H1 (cell line): ENCODE measurements around the gene KRTAP4-7. TPM values are rescaled to one million over a fixed set of nuclear protein-coding genes. Genes with fewer than 3 reads are reported as not detected.

Experiments used
- CTCF ChIA-PET: fragments of 300-600 bp; sonication (Branson Sonifier 250); formaldehyde crosslinking; loops from one replicate; lab custom pipeline; 2021; ENCODE audit not compliant: partially characterized antibody; lab: Charles Lee
- POLR2A ChIA-PET: fragments of 300-600 bp; sonication (Branson Sonifier 250); formaldehyde crosslinking; loops from one replicate; lab custom pipeline; 2021; ENCODE audit warnings: inconsistent platforms; ENCODE audit not compliant: partially characterized antibody; lab: Charles Lee
- DNase-seq, 2 experiments: peaks; one replicate each; pipeline versions ENCODE4 v3.0.0 to v3.0.0-alpha.2; 2010 to 2022; ENCODE audit warnings: low spot score in 2 of 2, low read depth in 1 of 2, mixed read lengths in 1 of 2
- FAIRE-seq: peaks from 2 replicates; lab custom pipeline; 2011; peaks lifted over from hg19 to GRCh38; lab: Jason Lieb, UNC
- H2AFZ ChIP-seq: 2 replicates; pipeline ENCODE4 v1.8.1; 2012; ENCODE audit warnings: low read length, inconsistent platforms
- H2AK5ac ChIP-seq: 2 replicates; pipeline ENCODE4 v1.6.1; 2013; ENCODE audit warnings: low read depth, low read length
- H2BK120ac ChIP-seq: replicated peaks from 2 replicates; pipeline ENCODE3; 2013; ENCODE audit warnings: low read depth, low read length, inconsistent platforms
- H2BK12ac ChIP-seq: 2 replicates; pipeline ENCODE4 v1.6.1; 2013; ENCODE audit warnings: low read depth, low read length
- H2BK15ac ChIP-seq: 2 replicates; pipeline ENCODE4 v1.6.1; 2013; ENCODE audit warnings: low read length
- H2BK20ac ChIP-seq: 2 replicates; pipeline ENCODE4 v1.6.1; 2013; ENCODE audit warnings: low read length
- H2BK5ac ChIP-seq: 2 replicates; pipeline ENCODE4 v1.6.1; 2013; ENCODE audit warnings: low read depth, low read length
- H3K14ac ChIP-seq: 2 replicates; pipeline ENCODE4 v1.6.1; 2013; ENCODE audit warnings: inconsistent platforms; ENCODE audit not compliant: insufficient read length
- H3K18ac ChIP-seq: 2 replicates; pipeline ENCODE4 v1.6.1; 2013; ENCODE audit warnings: low read length; ENCODE audit errors: extremely low read depth
- H3K23ac ChIP-seq: 2 replicates; pipeline ENCODE4 v1.6.1; 2013; ENCODE audit warnings: inconsistent platforms; ENCODE audit not compliant: insufficient read length
- H3K23me2 ChIP-seq: 2 replicates; pipeline ENCODE4 v1.6.1; 2013; ENCODE audit warnings: low read depth, low read length
- H3K27ac ChIP-seq: 2 replicates; pipeline ENCODE4 v1.6.1; 2011; ENCODE audit warnings: low read depth, low read length, inconsistent platforms
- H3K27me3 ChIP-seq, 4 experiments: replicated peaks in 1 of 4; 1 replicate in 1 of 4; 2 replicates in 3 of 4; pipeline versions ENCODE4 v1.6.1 to v1.8.1; 2011 to 2013; ENCODE audit warnings: low read length in 3 of 4, mild to moderate bottlenecking in 3 of 4, inconsistent platforms in 2 of 4, mixed read lengths in 2 of 4, moderate library complexity in 1 of 4; ENCODE audit not compliant: control insufficient read depth in 3 of 4, insufficient read depth in 3 of 4; ENCODE audit errors: extremely low read depth in 1 of 4
- H3K36me3 ChIP-seq, 4 experiments: 2 replicates each; pipeline versions ENCODE4 v1.6.1 to v1.8.1; 2011 to 2013; ENCODE audit warnings: mild to moderate bottlenecking in 4 of 4, low read length in 3 of 4, moderate library complexity in 2 of 4, control low read depth in 1 of 4, inconsistent platforms in 1 of 4; ENCODE audit not compliant: insufficient read depth in 4 of 4, control insufficient read depth in 2 of 4
- H3K4ac ChIP-seq: replicated peaks from 2 replicates; pipeline ENCODE3; 2013; ENCODE audit warnings: low read length, low read depth, mixed read lengths, inconsistent platforms; ENCODE audit not compliant: insufficient read length
- H3K4me1 ChIP-seq, 4 experiments: replicated peaks in 1 of 4; 1 replicate in 1 of 4; 2 replicates in 3 of 4; pipeline versions ENCODE4 v1.6.1 to v1.8.1; 2011 to 2013; ENCODE audit warnings: low read length in 3 of 4, inconsistent platforms in 2 of 4, mixed read lengths in 1 of 4; ENCODE audit not compliant: insufficient read depth in 4 of 4, control insufficient read depth in 3 of 4
- H3K4me2 ChIP-seq, 2 experiments: 2 replicates each; pipeline versions ENCODE4 v1.6.1 to v1.8.1; 2011 to 2013; ENCODE audit warnings: low read depth in 2 of 2, low read length in 2 of 2, control low read depth in 1 of 2, inconsistent platforms in 1 of 2, mild to moderate bottlenecking in 1 of 2; ENCODE audit not compliant: insufficient read depth in 1 of 2
- H3K4me3 ChIP-seq, 4 experiments: fragments of 200-600, 300-600 bp in 1 of 4; sonication (generic), shearing (Covaris generic), sonication (Bioruptor Twin) in 1 of 4; 2 replicates each; pipeline versions ENCODE4 v1.5.1 to v1.8.1; 2011 to 2016; ENCODE audit warnings: low read length in 4 of 4, low read depth in 3 of 4, control low read depth in 2 of 4, inconsistent platforms in 2 of 4, mild to moderate bottlenecking in 2 of 4, mixed read lengths in 1 of 4, moderate library complexity in 1 of 4; ENCODE audit not compliant: insufficient read depth in 2 of 4; ENCODE audit errors: extremely low read depth in 1 of 4
- H3K56ac ChIP-seq: replicated peaks from 2 replicates; pipeline ENCODE3; 2013; ENCODE audit warnings: low read depth, mild to moderate bottlenecking, mixed read lengths, low read length, inconsistent platforms; ENCODE audit not compliant: insufficient read length
- H3K79me1 ChIP-seq: 2 replicates; pipeline ENCODE4 v1.6.1; 2013; ENCODE audit warnings: low read depth, low read length, control low read depth
- H3K79me2 ChIP-seq, 2 experiments: 2 replicates each; pipeline versions ENCODE4 v1.6.1 to v1.8.1; 2012 to 2013; ENCODE audit warnings: low read length in 2 of 2, mild to moderate bottlenecking in 2 of 2, inconsistent platforms in 1 of 2; ENCODE audit not compliant: insufficient read depth in 2 of 2, control insufficient read depth in 1 of 2
- H3K9ac ChIP-seq, 4 experiments: replicated peaks in 1 of 4; 1 replicate in 1 of 4; 2 replicates in 3 of 4; pipeline versions ENCODE4 v1.6.1 to v1.8.1; 2011 to 2013; ENCODE audit warnings: low read depth in 3 of 4, low read length in 3 of 4, control low read depth in 2 of 4, mild to moderate bottlenecking in 2 of 4, moderate library complexity in 2 of 4, inconsistent platforms in 1 of 4; ENCODE audit errors: extremely low read depth in 1 of 4
- H3K9me3 ChIP-seq, 2 experiments: 2 replicates each; pipeline versions ENCODE4 v1.6.1 to v1.8.1; 2012 to 2013; ENCODE audit warnings: mild to moderate bottlenecking in 2 of 2, moderate library complexity in 2 of 2, control low read depth in 1 of 2, inconsistent platforms in 1 of 2, low read depth in 1 of 2, low read length in 1 of 2, mixed read lengths in 1 of 2; ENCODE audit not compliant: insufficient read depth in 2 of 2
- H4K20me1 ChIP-seq, 2 experiments: replicated peaks in 1 of 2; 2 replicates each; pipeline versions ENCODE3 to v1.8.1; 2011 to 2013; ENCODE audit warnings: inconsistent platforms in 2 of 2, low read length in 2 of 2, mild to moderate bottlenecking in 1 of 2; ENCODE audit not compliant: insufficient read depth in 2 of 2, control insufficient read depth in 1 of 2
- H4K5ac ChIP-seq: 2 replicates; pipeline ENCODE4 v1.6.1; 2013; ENCODE audit warnings: low read length, low read depth, mixed read lengths, inconsistent platforms; ENCODE audit not compliant: insufficient read length
- H4K8ac ChIP-seq: 2 replicates; pipeline ENCODE4 v1.8.0; 2013; ENCODE audit warnings: mild to moderate bottlenecking, moderate library complexity, low read length, inconsistent platforms; ENCODE audit not compliant: insufficient read depth; ENCODE audit errors: extremely low read depth
- H4K91ac ChIP-seq: replicated peaks from 2 replicates; pipeline ENCODE3; 2013; ENCODE audit warnings: low read length, mixed read lengths, inconsistent platforms; ENCODE audit not compliant: insufficient read length
- EP300 ChIP-seq, 2 experiments: IDR thresholded peaks; 1 replicate in 1 of 2; 2 replicates in 1 of 2; pipeline ENCODE4 v1.6.1; 2011 to 2012; ENCODE audit warnings: low read depth in 2 of 2, low read length in 2 of 2, mild to moderate bottlenecking in 2 of 2, borderline replicate concordance in 1 of 2, inconsistent platforms in 1 of 2, moderate library complexity in 1 of 2
- SUZ12 ChIP-seq: fragments of 200-600 bp; sonication (generic); IDR thresholded peaks from 2 replicates; pipeline ENCODE4 v1.6.1; 2012; ENCODE audit warnings: mild to moderate bottlenecking, inconsistent platforms, low read length, moderate library complexity, mixed read lengths
- WGBS, 2 experiments: shearing (Covaris generic) in 1 of 2; methylation state at CpG; one replicate each; pipeline versions ENCODE4 v1.1.6 to v1.1.7; 2013 to 2015; ENCODE audit warnings: low lambda C conversion rate in 2 of 2, mixed read lengths in 2 of 2, inconsistent platforms in 1 of 2, low coverage in 1 of 2, missing lambda C conversion rate in 1 of 2; ENCODE audit not compliant: insufficient replicate concordance in 2 of 2, insufficient coverage in 1 of 2, insufficient read length in 1 of 2; ENCODE audit errors: extremely low coverage in 1 of 2, missing lambda C conversion rate in 1 of 2; 5-methylcytosine and 5-hydroxymethylcytosine counted together
- polyA plus RNA-seq, 7 experiments: library from polyadenylated mRNA; depleted of rRNA in 3 of 7; stranded (reverse) in 5 of 7; unstranded in 2 of 7; fragments of >200 nt in 5 of 7; fragments of 200-250 nt in 2 of 7; gene quantifications; 1 replicate in 5 of 7; 2 replicates in 1 of 7; 4 replicates in 1 of 7; pipeline versions ENCODE4 v1.2.1 to v1.2.3, GENCODE V29; 2011 to 2013; ENCODE audit warnings: missing spikeins in 2 of 7, mixed read lengths in 2 of 7
- total RNA-seq: library from RNA; stranded (reverse); fragmentation: NEBNext Ultra II Directional; extraction: Animal tissue kit (Norgen Biotek cat#: 25700); gene quantifications from 2 replicates; pipeline ENCODE4 v1.2.1, GENCODE V29; 2021

The KRTAP4-7 gene
- total and polyA plus RNA-seq, 2 of the 8 experiments (the other 6 are each of a cell fraction or from before 2014, with no cell fraction given) = not detected

DNA sequence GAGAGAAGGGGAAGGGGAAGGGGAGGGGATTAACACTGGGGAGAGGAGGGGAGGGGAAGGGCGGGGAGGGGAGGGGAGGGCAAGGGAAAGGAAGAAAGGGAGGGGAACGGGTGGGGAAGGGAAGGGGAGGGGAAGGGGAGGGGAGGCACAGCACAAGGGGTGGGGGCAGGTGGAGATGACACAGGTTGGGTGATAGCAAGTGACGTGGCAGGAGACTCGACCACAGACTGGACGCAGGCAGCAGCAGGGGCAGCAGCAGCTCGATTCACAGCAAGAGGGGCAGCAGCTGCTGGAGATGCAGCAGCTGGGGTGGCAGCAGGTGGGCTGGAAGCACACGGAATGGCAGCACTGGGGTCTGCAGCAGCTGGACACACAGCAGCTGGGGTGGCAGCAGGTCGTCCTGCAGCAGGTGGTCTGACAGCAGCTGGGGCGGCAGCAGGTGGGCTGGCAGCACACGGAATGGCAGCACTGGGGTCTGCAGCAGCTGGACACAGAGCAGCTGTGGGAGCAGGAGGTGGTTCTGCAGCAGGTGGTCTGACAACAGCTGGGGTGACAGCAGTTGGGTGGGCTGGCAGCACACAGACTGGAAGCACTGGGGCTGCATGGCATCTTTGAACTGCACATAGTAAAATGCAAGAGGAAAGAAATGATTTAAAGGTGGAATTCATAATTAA, 17.8 kb downstream of the KRTAP4-7 start, which contains the start of gene KRTAP4-16:
Gene KRTAP4-16, minus strand, starts transcription at position 624 of the 674 bp plus-strand sequence. Its CDS starts 0 bp downstream, at position 624.
- H3K79me1 ChIP-seq = no peaks in the 10 kb centered on the region
- no peak within 1 kb of the TSS for H3K27ac ChIP-seq
- no peak within 1 kb of the TSS for H2AFZ ChIP-seq
- no peaks in the 10 kb centered on the region for H3K27me3 ChIP-seq
- CTCF ChIA-PET = no interaction called here
- DNase-seq (no peak), FAIRE-seq (no peak)
- POLR2A ChIA-PET = no interaction called here
- H3K23ac ChIP-seq = no peak within 1 kb of the TSS
- no peaks in the 10 kb centered on the region for H3K36me3 ChIP-seq
- H3K14ac ChIP-seq = no peak within 1 kb of the TSS
- WGBS, 2 experiments = 80% methylated on average over 4 of the region's 10 CpGs; no CpG with 5 or more reads in 1 of the 2 experiments
- H2BK12ac ChIP-seq = no peak within 1 kb of the TSS
- H3K4me1 ChIP-seq = peaks cover 0 to 4% (median under 1%) of the 10 kb centered on the region in 4 experiments; a peak in 3 of 7 replicates
- H3K4me2 ChIP-seq = no peak within 1 kb of the TSS; a peak in 1 of 4 replicates
- no peak within 1 kb of the TSS for H2BK15ac ChIP-seq
- no peak within 1 kb of the TSS for H2AK5ac ChIP-seq
- no peak within 1 kb of the TSS for H4K8ac ChIP-seq
- no peak within 1 kb of the TSS for H3K4me3 ChIP-seq
- H3K9ac ChIP-seq = no peak within 1 kb of the TSS
- H2BK20ac ChIP-seq = no peak within 1 kb of the TSS
- no peaks in the 10 kb centered on the region for H3K9me3 ChIP-seq
- no peaks in the 10 kb centered on the region for H3K79me2 ChIP-seq
- no peak within 1 kb of the TSS for H4K91ac ChIP-seq
- no peak within 1 kb of the TSS for H2BK5ac ChIP-seq
- no peak within 1 kb of the TSS for H2BK120ac ChIP-seq
- no peaks in the 10 kb centered on the region for H4K20me1 ChIP-seq
- no peak within 1 kb of the TSS for H4K5ac ChIP-seq
- no peak for TF ChIP-seq SUZ12
- TF ChIP-seq EP300 (IDR thresholded peaks at IDR 0.05; ENCODE audit: borderline replicate concordance in 1 of 2, low read depth in 2 of 2, low read length in 2 of 2) = no peak
- H3K56ac ChIP-seq = no peak within 1 kb of the TSS
- no peak within 1 kb of the TSS for H3K18ac ChIP-seq
- H3K23me2 ChIP-seq = no peaks in the 10 kb centered on the region
- H3K4ac ChIP-seq = no peak within 1 kb of the TSS
